Loucy (cell line): ENCODE results near the gene PLSCR4.

Source experiments
- H2AFZ ChIP-seq: fragments of 200-600 bp; sonication (generic); 2 replicates; pipeline ENCODE4 v1.6.0; 2016; ENCODE audit warnings: antibody characterized with exemption, mild to moderate bottlenecking, low read length, moderate library complexity
- H3F3A ChIP-seq: fragments of 200-600 bp; 2 replicates; pipeline ENCODE4 v1.6.0; 2016; ENCODE audit warnings: antibody characterized with exemption, low read depth, mild to moderate bottlenecking
- H3K27me3 ChIP-seq: fragments of 200-600 bp; sonication (generic); 2 replicates; pipeline ENCODE4 v1.6.1; 2014; ENCODE audit warnings: low read length, mild to moderate bottlenecking; ENCODE audit not compliant: insufficient read depth, poor library complexity, severe bottlenecking
- H3K36me3 ChIP-seq: fragments of 200-600 bp; sonication (generic); 2 replicates; pipeline ENCODE4 v1.6.1; 2016; ENCODE audit warnings: low read length; ENCODE audit not compliant: insufficient read depth
- H3K4me1 ChIP-seq: fragments of 200-600 bp; sonication (generic); 2 replicates; pipeline ENCODE4 v1.5.1; 2014; ENCODE audit warnings: low read length, mild to moderate bottlenecking; ENCODE audit not compliant: insufficient read depth, poor library complexity, severe bottlenecking
- H3K4me2 ChIP-seq: fragments of 200-600 bp; sonication (generic); 2 replicates; pipeline ENCODE4 v1.6.0; 2014; ENCODE audit warnings: antibody characterized with exemption, low read length, low read depth, mild to moderate bottlenecking; ENCODE audit not compliant: poor library complexity, severe bottlenecking
- H3K4me3 ChIP-seq: fragments of 200-600 bp; sonication (generic); 2 replicates; pipeline ENCODE4 v1.5.1; 2014; ENCODE audit warnings: low read length, mild to moderate bottlenecking, mixed read lengths; ENCODE audit not compliant: poor library complexity, severe bottlenecking
- H3K79me2 ChIP-seq: fragments of 200-600 bp; sonication (generic); 2 replicates; pipeline ENCODE4 v1.6.1; 2014; ENCODE audit warnings: low read length; ENCODE audit not compliant: insufficient read depth
- H3K9ac ChIP-seq: fragments of 200-600 bp; sonication (generic); 2 replicates; pipeline ENCODE4 v1.6.0; 2014; ENCODE audit warnings: mild to moderate bottlenecking, low read depth, low read length, moderate library complexity; ENCODE audit not compliant: poor library complexity, severe bottlenecking
- H3K9me2 ChIP-seq: fragments of 200-600 bp; sonication (generic); replicated peaks from 2 replicates; pipeline ENCODE4 v1.6.1; 2016; ENCODE audit warnings: low read depth, low read length, mixed read lengths
- H3K9me3 ChIP-seq: fragments of 200-600 bp; sonication (generic); 2 replicates; pipeline ENCODE4 v1.6.1; 2014; ENCODE audit warnings: mild to moderate bottlenecking, antibody characterized with exemption, low read length, low read depth; ENCODE audit not compliant: insufficient read depth
- H4K20me1 ChIP-seq: fragments of 200-600 bp; sonication (generic); 2 replicates; pipeline ENCODE4 v1.6.0; 2014; ENCODE audit warnings: antibody characterized with exemption, low read length, mild to moderate bottlenecking; ENCODE audit not compliant: insufficient read depth, poor library complexity, severe bottlenecking
- EZH2phosphoT487 ChIP-seq: fragments of 200-600 bp; IDR thresholded peaks from 2 replicates; pipeline ENCODE4 v1.6.1; 2018; ENCODE audit warnings: antibody characterized with exemption, mild to moderate bottlenecking, moderate library complexity, borderline replicate concordance
- TF ChIP-seq, protein P1 (sequence below): fragments of 200-600 bp; sonication (generic); conservative IDR thresholded peaks from 2 replicates; pipeline ENCODE4 v1.5.1; 2014; ENCODE audit warnings: mild to moderate bottlenecking, antibody characterized with exemption, low read length

PLSCR4 gene

DNA sequence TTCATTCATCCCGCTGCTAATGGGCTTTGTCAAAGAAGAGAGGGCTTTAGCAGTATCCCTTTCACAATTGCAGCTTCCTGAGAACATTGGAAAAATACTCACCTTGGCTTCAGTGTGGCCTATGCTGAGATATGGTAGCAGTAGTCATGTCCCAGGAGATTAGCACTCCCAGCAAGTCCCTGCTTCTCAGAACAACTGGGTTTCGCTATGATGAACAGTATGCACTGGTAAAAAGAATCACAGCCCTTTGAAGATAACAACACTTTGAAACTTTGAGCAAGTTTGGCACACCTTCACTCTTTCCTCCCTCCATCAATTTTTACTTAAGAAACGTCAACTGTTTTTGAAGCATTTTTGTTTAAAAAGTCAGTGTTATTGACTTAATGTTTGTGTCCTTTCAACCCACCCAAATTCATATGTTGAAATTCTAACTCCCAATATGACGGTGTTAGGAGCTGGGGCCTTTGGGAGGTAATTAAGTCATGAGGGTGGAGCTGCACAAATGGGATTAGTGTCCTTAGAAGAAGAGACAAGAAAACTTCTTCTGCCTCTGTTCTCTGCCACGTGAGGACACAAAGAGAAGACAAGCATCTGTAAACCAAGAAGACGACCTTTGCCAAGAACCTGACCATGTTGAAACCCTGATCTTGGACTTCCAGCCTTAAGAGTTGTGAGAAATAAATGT, 17.8 kb upstream of the PLSCR4 start:
- H3K79me2 ChIP-seq: no peaks in the 10 kb centered on the region
- H3K4me1 ChIP-seq: no peaks in the 10 kb centered on the region
- H4K20me1 ChIP-seq: no peaks in the 10 kb centered on the region
- H3K36me3 ChIP-seq: no peaks in the 10 kb centered on the region
- H3K9ac ChIP-seq: no peak overlapping the region
- H3K9me3 ChIP-seq: no peaks in the 10 kb centered on the region
- no peak overlapping the region for H3K4me3 ChIP-seq
- no peaks in the 10 kb centered on the region for H3K9me2 ChIP-seq
- H3K4me2 ChIP-seq: no peak overlapping the region
- no peaks in the 10 kb centered on the region for H3K27me3 ChIP-seq
- H2AFZ ChIP-seq: no peak overlapping the region
- no peaks in the 10 kb centered on the region for H3F3A ChIP-seq
- TF ChIP-seq EZH2phosphoT487: no peak
- TF ChIP-seq, protein P1, sequence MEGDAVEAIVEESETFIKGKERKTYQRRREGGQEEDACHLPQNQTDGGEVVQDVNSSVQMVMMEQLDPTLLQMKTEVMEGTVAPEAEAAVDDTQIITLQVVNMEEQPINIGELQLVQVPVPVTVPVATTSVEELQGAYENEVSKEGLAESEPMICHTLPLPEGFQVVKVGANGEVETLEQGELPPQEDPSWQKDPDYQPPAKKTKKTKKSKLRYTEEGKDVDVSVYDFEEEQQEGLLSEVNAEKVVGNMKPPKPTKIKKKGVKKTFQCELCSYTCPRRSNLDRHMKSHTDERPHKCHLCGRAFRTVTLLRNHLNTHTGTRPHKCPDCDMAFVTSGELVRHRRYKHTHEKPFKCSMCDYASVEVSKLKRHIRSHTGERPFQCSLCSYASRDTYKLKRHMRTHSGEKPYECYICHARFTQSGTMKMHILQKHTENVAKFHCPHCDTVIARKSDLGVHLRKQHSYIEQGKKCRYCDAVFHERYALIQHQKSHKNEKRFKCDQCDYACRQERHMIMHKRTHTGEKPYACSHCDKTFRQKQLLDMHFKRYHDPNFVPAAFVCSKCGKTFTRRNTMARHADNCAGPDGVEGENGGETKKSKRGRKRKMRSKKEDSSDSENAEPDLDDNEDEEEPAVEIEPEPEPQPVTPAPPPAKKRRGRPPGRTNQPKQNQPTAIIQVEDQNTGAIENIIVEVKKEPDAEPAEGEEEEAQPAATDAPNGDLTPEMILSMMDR: no peak

DNA sequence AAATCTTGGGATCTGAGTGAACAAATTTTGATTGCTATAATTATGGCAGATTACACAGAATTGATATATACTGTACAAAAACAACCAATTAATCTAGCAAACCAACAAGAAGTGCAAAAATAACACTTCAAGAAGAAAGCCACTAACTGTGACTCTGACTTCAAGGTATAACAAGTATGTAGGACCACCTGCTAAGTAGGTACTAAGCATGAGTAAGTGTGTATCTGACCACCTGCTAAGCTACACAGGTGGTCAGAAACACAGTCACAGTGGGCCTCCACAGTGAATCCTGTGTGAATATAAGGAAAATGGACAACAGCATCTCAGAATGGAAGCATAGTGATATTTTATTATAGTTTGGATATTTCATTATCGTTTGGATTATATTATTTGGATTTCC, 14.8 kb upstream of the PLSCR4 start:
- Histone ChIP-seq H3K9me2 (no peaks in the 10 kb centered on the region), H3K4me1 (no peaks in the 10 kb centered on the region), H2AFZ (no peak overlapping the region), H3K9me3 (no peaks in the 10 kb centered on the region), H3K79me2 (no peaks in the 10 kb centered on the region), H3K4me2 (no peak overlapping the region), H3K4me3 (no peak overlapping the region), H4K20me1 (no peaks in the 10 kb centered on the region), H3K9ac (no peak overlapping the region), H3F3A (no peaks in the 10 kb centered on the region), H3K27me3 (no peaks in the 10 kb centered on the region), H3K36me3 (no peaks in the 10 kb centered on the region)
- TF ChIP-seq EZH2phosphoT487: no peak
- TF ChIP-seq, protein P1: no peak

DNA sequence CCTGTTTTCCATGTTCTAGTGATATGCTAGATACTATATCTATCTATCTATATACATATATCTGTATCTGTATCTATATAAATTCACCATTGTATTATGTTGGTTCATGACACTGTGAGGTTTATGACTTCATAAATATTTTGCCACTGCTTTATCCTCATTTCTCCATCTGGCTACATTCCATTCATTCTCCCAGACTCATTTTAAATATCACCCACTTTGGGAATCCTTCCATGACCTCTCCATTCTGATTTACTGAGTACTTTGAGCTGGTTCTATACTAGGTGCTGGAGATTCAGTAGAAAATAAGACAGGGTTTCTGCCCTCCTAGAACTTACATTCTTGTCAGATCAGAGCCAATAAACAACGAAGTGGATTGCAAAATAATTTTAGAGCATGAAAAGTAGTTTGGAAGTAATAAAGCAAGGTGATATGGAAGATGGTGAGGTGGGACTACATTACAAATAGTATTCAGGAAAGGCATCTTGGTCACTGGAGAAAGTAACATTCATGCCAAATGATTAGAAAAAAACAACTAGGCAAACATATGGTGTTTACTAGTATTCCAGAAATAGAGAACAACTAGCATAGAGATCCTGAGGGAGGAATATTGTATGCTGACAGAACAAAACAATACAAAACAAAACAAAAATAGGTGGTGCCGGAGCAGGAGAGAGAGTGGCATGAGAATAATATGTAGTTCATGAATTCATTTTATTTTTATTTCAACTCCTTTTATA, 11.6 kb upstream of the PLSCR4 start:
- Histone ChIP-seq H3F3A (no peaks in the 10 kb centered on the region), H3K4me1 (no peaks in the 10 kb centered on the region), H3K9me3 (no peaks in the 10 kb centered on the region), H4K20me1 (no peaks in the 10 kb centered on the region), H3K27me3 (no peaks in the 10 kb centered on the region), H2AFZ (no peak overlapping the region), H3K79me2 (no peaks in the 10 kb centered on the region), H3K36me3 (no peaks in the 10 kb centered on the region), H3K4me2 (no peak overlapping the region), H3K9ac (no peak overlapping the region), H3K9me2 (no peaks in the 10 kb centered on the region), H3K4me3 (no peak overlapping the region)
- TF ChIP-seq, protein P1: no peak
- no peak for TF ChIP-seq EZH2phosphoT487
